GM18508 (cell line): ENCODE measurements around the gene NYNRIN.

Experiments used
- ATAC-seq: cut with Tn5 transposase; IDR thresholded peaks from one replicate; pipeline ENCODE4 v1.9.1; 2021; ENCODE audit warnings: moderate number of reproducible peaks; ENCODE audit not compliant: insufficient read depth, unreplicated experiment

The NYNRIN gene

GRCh38 chr14:24389226-24389848 is 9.5 kb upstream of the NYNRIN start:
- no peak for ATAC-seq

GRCh38 chr14:24390701-24391468 is 7.9 kb upstream of the NYNRIN start:
- no peak for ATAC-seq

- ATAC-seq = no peak
Measured at GRCh38 chr14:24392325-24393091, 6.3 kb upstream of the NYNRIN start.

- no peak for ATAC-seq
Measured at GRCh38 chr14:24394275-24394674, 4.5 kb upstream of the NYNRIN start.

- no peak for ATAC-seq
Measured at GRCh38 chr14:24395609-24396582, 2.9 kb upstream of the NYNRIN start.

- ATAC-seq = no peak
Measured at GRCh38 chr14:24397639-24398292, 1.0 kb upstream of the NYNRIN start.

- no peak for ATAC-seq
Measured at GRCh38 chr14:24398293-24398652, 530 bp upstream of the NYNRIN start.

- ATAC-seq = no peak
Measured at GRCh38 chr14:24399447-24399822, 632 bp downstream of the NYNRIN start.

GRCh38 chr14:24399999-24400718 is 1.4 kb downstream of the NYNRIN start:
- no peak for ATAC-seq

GRCh38 chr14:24401810-24402702 is 3.3 kb downstream of the NYNRIN start:
- no peak for ATAC-seq

GRCh38 chr14:24403294-24403998 is 4.6 kb downstream of the NYNRIN start:
- no peak for ATAC-seq

- no peak for ATAC-seq
Measured at GRCh38 chr14:24404814-24405213, 6.0 kb downstream of the NYNRIN start.

- no peak for ATAC-seq
Measured at GRCh38 chr14:24406416-24406815, 7.6 kb downstream of the NYNRIN start.

GRCh38 chr14:24407608-24408325 is 9.0 kb downstream of the NYNRIN start:
- no peak for ATAC-seq

GRCh38 chr14:24408764-24409163 is 10.0 kb downstream of the NYNRIN start:
- no peak for ATAC-seq

GRCh38 chr14:24409192-24409591 is 10.4 kb downstream of the NYNRIN start:
- no peak for ATAC-seq

GRCh38 chr14:24409956-24410355 is 11.2 kb downstream of the NYNRIN start:
- no peak for ATAC-seq
